ENCODE measurements around the gene SLC48A1.

- TF ChIP-seq, protein P1, sequence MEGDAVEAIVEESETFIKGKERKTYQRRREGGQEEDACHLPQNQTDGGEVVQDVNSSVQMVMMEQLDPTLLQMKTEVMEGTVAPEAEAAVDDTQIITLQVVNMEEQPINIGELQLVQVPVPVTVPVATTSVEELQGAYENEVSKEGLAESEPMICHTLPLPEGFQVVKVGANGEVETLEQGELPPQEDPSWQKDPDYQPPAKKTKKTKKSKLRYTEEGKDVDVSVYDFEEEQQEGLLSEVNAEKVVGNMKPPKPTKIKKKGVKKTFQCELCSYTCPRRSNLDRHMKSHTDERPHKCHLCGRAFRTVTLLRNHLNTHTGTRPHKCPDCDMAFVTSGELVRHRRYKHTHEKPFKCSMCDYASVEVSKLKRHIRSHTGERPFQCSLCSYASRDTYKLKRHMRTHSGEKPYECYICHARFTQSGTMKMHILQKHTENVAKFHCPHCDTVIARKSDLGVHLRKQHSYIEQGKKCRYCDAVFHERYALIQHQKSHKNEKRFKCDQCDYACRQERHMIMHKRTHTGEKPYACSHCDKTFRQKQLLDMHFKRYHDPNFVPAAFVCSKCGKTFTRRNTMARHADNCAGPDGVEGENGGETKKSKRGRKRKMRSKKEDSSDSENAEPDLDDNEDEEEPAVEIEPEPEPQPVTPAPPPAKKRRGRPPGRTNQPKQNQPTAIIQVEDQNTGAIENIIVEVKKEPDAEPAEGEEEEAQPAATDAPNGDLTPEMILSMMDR (IDR thresholded peaks at IDR 0.05; ENCODE audit: low read depth, low read length, missing input control): no peak
- TF ChIP-seq REST (IDR thresholded peaks at IDR 0.05) (no peak), NR2F2 (IDR thresholded peaks at IDR 0.05) (no peak), YY1 (IDR thresholded peaks at IDR 0.05) (no peak), FOXA1 (IDR thresholded peaks at IDR 0.05) (no peak), JUND (IDR thresholded peaks at IDR 0.05) (no peak), HNF4G (IDR thresholded peaks at IDR 0.05) (no peak), TAF1 (conservative IDR thresholded peaks at IDR 0.05) (no peak), SP1 (IDR thresholded peaks at IDR 0.05) (no peak), EGR1 (IDR thresholded peaks at IDR 0.05; ENCODE audit: low read depth in 2 of 2) (no peak)
- TF ChIP-seq, protein P2, sequence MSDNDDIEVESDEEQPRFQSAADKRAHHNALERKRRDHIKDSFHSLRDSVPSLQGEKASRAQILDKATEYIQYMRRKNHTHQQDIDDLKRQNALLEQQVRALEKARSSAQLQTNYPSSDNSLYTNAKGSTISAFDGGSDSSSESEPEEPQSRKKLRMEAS (IDR thresholded peaks at IDR 0.05): no peak
These were observed 30.3 kb downstream of the SLC48A1 start for GRCh38 chr12:47803191-47803875.

Measured in liver (tissue), 3 donors.